ENCODE results near the gene CLIC5.

GRCh38 chr6:45892196-45892595 is 123.5 kb downstream of the CLIC5 start:
- TF ChIP-seq CTCF (IDR thresholded peaks at IDR 0.05) (no peak), POLR2AphosphoS5 (IDR thresholded peaks at IDR 0.05; ENCODE audit: low read depth, low read length) (no peak), TCF7L2 (IDR thresholded peaks at IDR 0.05; ENCODE audit: low read depth, low read length) (no peak), REST (IDR thresholded peaks at IDR 0.05; ENCODE audit: insufficient read depth in 1 of 2, low read depth in 2 of 2, low read length in 1 of 2) (no peak)

All from Panc1 (cell line).